Fibroblast of villous mesenchyme (primary cell): ENCODE results near the gene STX8. TPM values are rescaled to one million over a fixed set of nuclear protein-coding genes. Genes with fewer than 3 reads are reported as not detected.

ENCODE experiments used
- DNase-seq: peaks from one replicate; pipeline ENCODE4 v3.0.0-alpha.2; 2010; ENCODE audit warnings: low read depth
- H3K4me3 ChIP-seq: 2 replicates; pipeline ENCODE4 v1.5.1; 2011; ENCODE audit warnings: low read depth, mild to moderate bottlenecking, low read length
- CTCF ChIP-seq: IDR thresholded peaks from 2 replicates; pipeline ENCODE4 v1.5.1; 2012; ENCODE audit warnings: low read depth, mild to moderate bottlenecking, low read length; ENCODE audit not compliant: insufficient read depth
- total RNA-seq: library from RNA; depleted of rRNA; stranded (reverse); fragments of >200 nt; gene quantifications from 2 replicates; pipeline ENCODE4 v1.2.3, GENCODE V29; 2012

The STX8 gene
- total RNA-seq, 1 donor: 91.1 TPM

DNA sequence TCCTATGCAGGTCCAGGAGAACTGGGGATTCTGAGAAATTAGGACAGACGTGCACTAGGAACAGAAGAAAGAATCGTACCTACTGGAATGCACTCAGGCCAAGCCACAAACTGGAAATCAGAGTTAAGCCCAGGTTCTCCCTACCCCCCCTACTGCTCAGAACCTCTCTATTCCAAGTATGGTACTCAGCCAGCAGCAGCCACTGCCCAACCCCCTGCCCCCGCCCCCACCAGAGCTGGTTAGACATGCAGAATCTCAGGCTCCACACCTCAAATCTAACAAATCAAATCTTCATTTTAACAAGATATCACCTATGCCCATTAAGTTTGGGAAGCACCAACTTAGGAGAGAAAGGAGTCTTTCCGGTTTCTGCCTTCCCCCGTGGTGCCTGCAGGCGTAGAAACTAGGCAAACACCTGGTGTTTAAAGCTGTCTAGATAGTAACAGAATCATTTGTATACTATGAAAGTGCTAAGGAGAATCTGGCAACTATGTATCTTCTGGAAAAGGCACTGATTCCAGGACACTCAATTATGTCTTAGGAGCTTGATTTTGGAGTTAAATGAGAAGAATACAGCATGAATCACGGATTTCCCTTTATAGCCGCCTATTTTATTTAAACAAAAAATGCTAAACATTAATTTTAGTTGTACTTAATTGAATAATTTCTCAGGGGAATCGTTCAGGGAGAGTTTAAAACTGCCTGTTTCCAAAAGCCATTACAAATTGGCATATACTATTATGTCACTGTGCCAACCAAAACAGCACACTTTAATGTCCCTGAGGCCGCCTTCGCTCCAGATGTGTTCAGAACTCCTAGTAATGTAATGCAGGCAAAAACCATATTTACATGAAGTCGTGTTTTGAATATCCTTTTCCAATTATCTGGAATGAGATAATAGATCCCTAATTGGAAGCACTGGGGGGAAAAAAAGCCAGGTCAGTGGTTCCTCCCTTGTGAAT, 166.5 kb downstream of the STX8 start:
- H3K4me3 ChIP-seq: no peak overlapping the region
- TF ChIP-seq CTCF: no peak
- DNase-seq: no peak

- H3K4me3 ChIP-seq: no peak overlapping the region
- no peak for DNase-seq
- no peak for TF ChIP-seq CTCF
Observed at GRCh38 chr17:9408381-9408780, 167.2 kb downstream of the STX8 start.

- TF ChIP-seq CTCF: no peak
- DNase-seq: peak; percentile 28
- no peak overlapping the region for H3K4me3 ChIP-seq
Observed at GRCh38 chr17:9406046-9406606, 169.5 kb downstream of the STX8 start.

- no peak for DNase-seq
- no peak overlapping the region for H3K4me3 ChIP-seq
- TF ChIP-seq CTCF: no peak
Observed at GRCh38 chr17:9403257-9403656, 172.4 kb downstream of the STX8 start.

- no peak overlapping the region for H3K4me3 ChIP-seq
- peak; percentile 35 for DNase-seq
- peak; percentile 55 for TF ChIP-seq CTCF
Observed at GRCh38 chr17:9402590-9403199, 172.9 kb downstream of the STX8 start.

DNA sequence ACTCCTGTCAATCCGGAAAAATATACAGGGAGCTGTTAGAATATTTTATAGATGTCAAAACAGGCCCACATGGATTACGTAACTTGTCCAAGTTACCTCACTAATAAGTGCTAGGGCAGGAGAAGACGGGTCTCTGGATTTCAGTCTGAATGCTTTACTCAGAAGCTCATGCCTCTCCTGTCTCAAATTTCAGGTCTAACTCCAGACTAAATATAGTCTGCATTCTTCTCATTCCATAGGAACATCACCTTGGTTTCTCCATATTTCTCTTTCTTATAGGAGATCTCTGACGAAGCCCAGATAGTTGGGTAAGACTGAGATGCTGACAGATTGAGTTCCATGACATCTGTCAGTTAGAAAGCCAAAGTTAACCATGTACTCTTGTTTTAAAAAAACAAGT, 174.2 kb downstream of the STX8 start:
- no peak for TF ChIP-seq CTCF
- no peak overlapping the region for H3K4me3 ChIP-seq
- peak; percentile 35 for DNase-seq
